ENCODE measurements around the gene DISC1. TPM values are rescaled to one million over a fixed set of nuclear protein-coding genes. Genes with fewer than 3 reads are reported as not detected.

Gene DISC1
- total and polyA plus RNA-seq, 2 donors (not counting 1 experiment from before 2014, with no cell fraction given), result 2.7 to 4.3 TPM

DNA sequence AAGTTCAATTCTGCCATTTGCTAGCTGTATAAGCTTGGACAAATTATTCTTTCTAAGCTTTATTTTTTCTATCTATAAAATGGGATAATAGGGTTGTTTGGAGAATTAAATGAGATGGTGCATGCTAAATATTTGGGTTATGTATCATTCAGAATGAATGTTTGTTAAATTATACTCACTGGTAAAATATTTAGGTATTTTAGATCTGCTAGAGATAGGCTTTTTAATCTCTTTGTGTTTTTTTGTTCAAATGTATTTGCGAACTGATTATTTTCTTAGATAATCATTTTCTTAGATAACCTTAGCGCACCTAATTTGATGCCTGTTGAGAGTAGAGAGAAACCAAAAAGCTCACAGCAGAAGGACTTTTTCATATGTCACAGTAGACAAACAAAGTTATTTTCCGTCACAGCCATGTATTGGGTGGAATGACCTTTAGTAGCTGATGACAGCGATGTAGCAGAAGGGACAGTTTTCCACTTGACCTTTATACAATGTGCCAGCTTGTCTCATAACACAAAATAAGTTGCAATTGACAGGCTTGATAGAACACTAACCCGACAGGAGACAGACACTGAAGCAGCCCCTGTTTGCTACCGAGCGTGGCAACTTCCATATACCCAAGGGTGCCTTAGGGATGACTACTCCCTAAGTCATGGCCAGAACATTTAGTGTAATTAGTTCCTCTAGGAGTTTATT, 93.0 kb downstream of the DISC1 start:
- no peaks in the 10 kb centered on the region for H3K27me3 ChIP-seq (replicated peaks in 1 of 4; ENCODE audit: control extremely low read depth in 1 of 4, control insufficient read depth in 3 of 4, insufficient read depth in 4 of 4, low read length in 3 of 4)
- TF ChIP-seq EZH2 (IDR thresholded peaks at IDR 0.05; ENCODE audit: borderline replicate concordance, insufficient read depth, low read depth, low read length, poor library complexity, severe bottlenecking), result no peak
- TF ChIP-seq, protein P1, sequence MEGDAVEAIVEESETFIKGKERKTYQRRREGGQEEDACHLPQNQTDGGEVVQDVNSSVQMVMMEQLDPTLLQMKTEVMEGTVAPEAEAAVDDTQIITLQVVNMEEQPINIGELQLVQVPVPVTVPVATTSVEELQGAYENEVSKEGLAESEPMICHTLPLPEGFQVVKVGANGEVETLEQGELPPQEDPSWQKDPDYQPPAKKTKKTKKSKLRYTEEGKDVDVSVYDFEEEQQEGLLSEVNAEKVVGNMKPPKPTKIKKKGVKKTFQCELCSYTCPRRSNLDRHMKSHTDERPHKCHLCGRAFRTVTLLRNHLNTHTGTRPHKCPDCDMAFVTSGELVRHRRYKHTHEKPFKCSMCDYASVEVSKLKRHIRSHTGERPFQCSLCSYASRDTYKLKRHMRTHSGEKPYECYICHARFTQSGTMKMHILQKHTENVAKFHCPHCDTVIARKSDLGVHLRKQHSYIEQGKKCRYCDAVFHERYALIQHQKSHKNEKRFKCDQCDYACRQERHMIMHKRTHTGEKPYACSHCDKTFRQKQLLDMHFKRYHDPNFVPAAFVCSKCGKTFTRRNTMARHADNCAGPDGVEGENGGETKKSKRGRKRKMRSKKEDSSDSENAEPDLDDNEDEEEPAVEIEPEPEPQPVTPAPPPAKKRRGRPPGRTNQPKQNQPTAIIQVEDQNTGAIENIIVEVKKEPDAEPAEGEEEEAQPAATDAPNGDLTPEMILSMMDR (IDR thresholded peaks at IDR 0.05), result no peak
- no peak overlapping the region for H3K4me3 ChIP-seq (ENCODE audit: control extremely low read depth in 1 of 5, extremely low read depth in 1 of 5, insufficient read depth in 1 of 5, low read depth in 2 of 5, low read length in 4 of 5)
- no peak for ATAC-seq (ENCODE audit: low read depth)
- no peak for DNase-seq
- H3K27ac Mint-ChIP-seq, result no peak overlapping the region
- 91% methylated on average over 3 of the region's 7 CpGs for WGBS (ENCODE audit: insufficient coverage)
- H3K4me3 Mint-ChIP-seq, result no peak overlapping the region
- no peaks in the 10 kb centered on the region for H4K20me1 ChIP-seq (ENCODE audit: control insufficient read depth, insufficient read depth, low read length, poor library complexity, severe bottlenecking)
- POLR2A ChIA-PET, result no interaction called here
- H3K4me2 ChIP-seq (replicated peaks; ENCODE audit: low read depth, low read length, poor library complexity, severe bottlenecking), result no peak overlapping the region
- H2AFZ ChIP-seq (ENCODE audit: insufficient read depth, low read depth, low read length, poor library complexity, severe bottlenecking), result no peak overlapping the region
- no peak overlapping the region for H3K9ac ChIP-seq (ENCODE audit: low read length)
- H3K9me3 Mint-ChIP-seq (ENCODE audit: insufficient read depth), result no peaks in the 10 kb centered on the region
- no peaks in the 10 kb centered on the region for H3K36me3 ChIP-seq (replicated peaks in 1 of 2; ENCODE audit: control extremely low read depth in 1 of 2, control insufficient read depth in 1 of 2, extremely low read depth in 1 of 2, insufficient read depth in 2 of 2, low read length in 1 of 2)
- H3K27ac ChIP-seq (ENCODE audit: low read length in 2 of 2), result no peak overlapping the region
- intact Hi-C loops (cut with micrococcal nuclease), result no loop called here
- peaks cover 0 to 5% of the 10 kb centered on the region in 2 donors for H3K4me1 ChIP-seq (ENCODE audit: control insufficient read depth in 2 of 2, insufficient read depth in 2 of 2, low read length in 2 of 2)
- H3K27me3 Mint-ChIP-seq, result peaks cover 6% of the 10 kb centered on the region
- no peaks in the 10 kb centered on the region for H3K79me2 ChIP-seq (ENCODE audit: control insufficient read depth, insufficient read depth, low read length)
- CTCF ChIA-PET, result interaction anchor here (1.1 kb wide), 1 partner anchor 11 kb away, joined by 3 read pairs; no protein-coding TSS in a partner anchor
- H3K4me1 Mint-ChIP-seq, result peaks cover 22% of the 10 kb centered on the region
- H3K9me3 ChIP-seq (ENCODE audit: control extremely low read depth in 1 of 3, control insufficient read depth in 2 of 3, insufficient read depth in 1 of 3, low read length in 2 of 3), result no peaks in the 10 kb centered on the region

DNA sequence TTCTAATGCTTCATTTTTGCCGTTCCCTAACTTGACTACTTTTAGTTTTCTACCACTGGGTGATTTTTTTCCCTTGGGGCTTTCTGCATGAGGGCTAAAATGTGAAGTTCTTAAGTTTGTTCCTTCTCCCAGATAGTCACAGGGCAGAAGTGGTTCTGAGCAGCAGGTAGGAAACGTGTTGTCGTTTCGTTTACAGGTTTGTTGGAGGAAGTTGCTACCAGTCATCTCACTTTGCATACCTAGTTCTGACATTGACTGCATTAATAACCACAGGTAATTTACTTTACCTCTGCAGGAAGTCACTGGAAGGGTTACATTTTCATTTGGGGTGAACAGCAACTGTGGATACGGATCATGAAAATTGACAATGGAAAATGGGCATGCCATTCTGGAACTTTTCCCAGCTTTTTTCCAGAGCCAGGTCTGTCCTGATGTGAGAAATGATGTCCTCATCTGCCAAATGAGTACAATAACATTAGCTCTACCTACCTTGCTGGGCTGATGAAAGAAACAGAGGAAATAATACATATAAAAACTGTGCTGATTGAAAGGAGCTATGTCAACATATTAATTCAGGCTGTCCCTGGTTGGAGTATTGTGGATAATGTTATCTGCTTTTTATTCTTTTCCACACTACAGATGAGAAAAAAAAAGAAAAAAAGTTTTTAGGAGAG, 94.2 kb downstream of the DISC1 start:
- Histone ChIP-seq H3K9me3 (ENCODE audit: control extremely low read depth in 1 of 3, control insufficient read depth in 2 of 3, insufficient read depth in 1 of 3, low read length in 2 of 3) (no peaks in the 10 kb centered on the region), H3K79me2 (ENCODE audit: control insufficient read depth, insufficient read depth, low read length) (no peaks in the 10 kb centered on the region), H3K4me1 (ENCODE audit: control insufficient read depth in 2 of 2, insufficient read depth in 2 of 2, low read length in 2 of 2) (peaks cover 0 to 5% of the 10 kb centered on the region in 2 donors), H3K4me3 (ENCODE audit: control extremely low read depth in 1 of 5, extremely low read depth in 1 of 5, insufficient read depth in 1 of 5, low read depth in 2 of 5, low read length in 4 of 5) (no peak overlapping the region), H3K36me3 (replicated peaks in 1 of 2; ENCODE audit: control extremely low read depth in 1 of 2, control insufficient read depth in 1 of 2, extremely low read depth in 1 of 2, insufficient read depth in 2 of 2, low read length in 1 of 2) (no peaks in the 10 kb centered on the region), H3K9ac (ENCODE audit: low read length) (no peak overlapping the region), H2AFZ (ENCODE audit: insufficient read depth, low read depth, low read length, poor library complexity, severe bottlenecking) (no peak overlapping the region), H3K27me3 (replicated peaks in 1 of 4; ENCODE audit: control extremely low read depth in 1 of 4, control insufficient read depth in 3 of 4, insufficient read depth in 4 of 4, low read length in 3 of 4) (no peaks in the 10 kb centered on the region), H4K20me1 (ENCODE audit: control insufficient read depth, insufficient read depth, low read length, poor library complexity, severe bottlenecking) (no peaks in the 10 kb centered on the region), H3K4me2 (replicated peaks; ENCODE audit: low read depth, low read length, poor library complexity, severe bottlenecking) (no peak overlapping the region), H3K27ac (ENCODE audit: low read length in 2 of 2) (no peak overlapping the region)
- ATAC-seq (ENCODE audit: low read depth) (no peak), DNase-seq (no peak)
- intact Hi-C loops (cut with micrococcal nuclease), result no loop called here
- TF ChIP-seq, protein P1 (IDR thresholded peaks at IDR 0.05), result no peak
- no peak for TF ChIP-seq EZH2 (IDR thresholded peaks at IDR 0.05; ENCODE audit: borderline replicate concordance, insufficient read depth, low read depth, low read length, poor library complexity, severe bottlenecking)
- H3K27ac Mint-ChIP-seq, result no peak overlapping the region
- H3K4me1 Mint-ChIP-seq, result peaks cover 22% of the 10 kb centered on the region
- H3K27me3 Mint-ChIP-seq, result peaks cover 3% of the 10 kb centered on the region
- 67% methylated on average over 1 of the region's 5 CpGs for WGBS (ENCODE audit: insufficient coverage)
- H3K9me3 Mint-ChIP-seq (ENCODE audit: insufficient read depth), result no peaks in the 10 kb centered on the region
- H3K4me3 Mint-ChIP-seq, result no peak overlapping the region
- CTCF ChIA-PET, result interaction anchor here (0.8 to 0.9 kb wide), 2 partner anchors 11 to 36 kb away, joined by 4 read pairs; no protein-coding TSS in a partner anchor
- POLR2A ChIA-PET, result no interaction called here
